Gastroesophageal sphincter (tissue), 4 donors: ENCODE data around the gene SLC1A6. TPM values are rescaled to one million over a fixed set of nuclear protein-coding genes. Genes with fewer than 3 reads are reported as not detected.

Experiments
- ATAC-seq: fragments of 150-250 bp; one replicate; pipeline ENCODE4 v1.9.1; 2016; ENCODE audit warnings: mild to moderate bottlenecking, moderate library complexity
- H3K27ac ChIP-seq, 4 donors: fragments of 200-600 bp; sonication (generic) in 3 of 4; 1 replicate in 3 of 4; 2 replicates in 1 of 4; pipeline ENCODE4 v1.5.1; 2016 to 2019
- H3K27me3 ChIP-seq: fragments of 200-600 bp; sonication (generic); one replicate; pipeline ENCODE4 v1.5.1; 2019
- H3K36me3 ChIP-seq, 2 donors: fragments of 200-600 bp; sonication (generic); one replicate each; pipeline ENCODE4 v1.5.1; 2019; ENCODE audit warnings: control low read depth in 1 of 2
- H3K4me1 ChIP-seq, 3 donors: fragments of 200-600 bp; sonication (generic); 1 replicate in 2 of 3; 2 replicates in 1 of 3; pipeline ENCODE4 v1.5.1; 2016 to 2019; ENCODE audit warnings: control low read depth in 2 of 3
- H3K4me3 ChIP-seq, 2 donors: fragments of 200-600 bp; sonication (generic); one replicate each; pipeline ENCODE4 v1.5.1; 2019; ENCODE audit warnings: mild to moderate bottlenecking in 1 of 2, moderate library complexity in 1 of 2
- H3K9me3 ChIP-seq, 3 donors: fragments of 200-600 bp; sonication (generic); one replicate each; pipeline ENCODE4 v1.5.1; 2017 to 2019; ENCODE audit warnings: control low read depth in 2 of 3
- CTCF ChIP-seq, 4 experiments: fragments of 200-600 bp in 2 of 4; fragments of 450-650 bp in 2 of 4; sonication (generic) in 1 of 4; IDR thresholded peaks; one replicate each; pipeline ENCODE4 v1.5.1; 2017 to 2019; ENCODE audit warnings: antibody characterized with exemption in 4 of 4, mild to moderate bottlenecking in 2 of 4, moderate library complexity in 2 of 4
- EP300 ChIP-seq: sonication (generic); formaldehyde crosslinking; IDR thresholded peaks from one replicate; pipeline ENCODE4 v1.6.1; 2017; ENCODE audit warnings: antibody characterized with exemption, mild to moderate bottlenecking
- POLR2A ChIP-seq, 2 donors: fragments of 450-650 bp; IDR thresholded peaks; one replicate each; pipeline ENCODE4 v1.6.1; 2017; ENCODE audit warnings: antibody characterized with exemption in 2 of 2, mild to moderate bottlenecking in 2 of 2, moderate library complexity in 1 of 2
- POLR2AphosphoS5 ChIP-seq: sonication (generic); formaldehyde crosslinking; IDR thresholded peaks from one replicate; pipeline ENCODE4 v1.6.1; 2017; ENCODE audit warnings: antibody characterized with exemption
- WGBS, 2 donors: methylation state at CpG; one replicate each; pipeline ENCODE4 v1.1.5; 2018; ENCODE audit warnings: low coverage in 1 of 2; 5-methylcytosine and 5-hydroxymethylcytosine counted together
- total RNA-seq, 4 donors: library from RNA; depleted of rRNA; stranded (reverse); fragments of >200 nt; gene quantifications; one replicate each; pipeline ENCODE4 v1.1.0, GENCODE V29; 2016

Gene SLC1A6
- total RNA-seq, 4 donors from 2014 or later: 0.23 TPM; not detected in 3

- ATAC-seq: no peak
- TF ChIP-seq CTCF (IDR thresholded peaks at IDR 0.05): no peak
- no peak for TF ChIP-seq POLR2A (IDR thresholded peaks at IDR 0.05)
- TF ChIP-seq EP300: no peak
- TF ChIP-seq POLR2AphosphoS5: no peak
- H3K27me3 ChIP-seq: peaks cover 57% of the 10 kb centered on the region
- H3K36me3 ChIP-seq: no peaks in the 10 kb centered on the region
- no peak overlapping the region for H3K27ac ChIP-seq
- no peaks in the 10 kb centered on the region for H3K4me1 ChIP-seq
- no peak overlapping the region for H3K4me3 ChIP-seq
- H3K9me3 ChIP-seq: peaks cover 0 to 6% (median 0%) of the 10 kb centered on the region in 3 donors
- 80 to 100% methylated on average over 1 of the region's 27 CpGs for WGBS, 2 donors
These were observed 7.0 kb downstream of the SLC1A6 start for GRCh38 chr19:14972676-14973075.

GRCh38 chr19:14971474-14971873 is 8.2 kb downstream of the SLC1A6 start:
- no peak for TF ChIP-seq POLR2A (IDR thresholded peaks at IDR 0.05)
- Histone ChIP-seq H3K4me3 (no peak overlapping the region), H3K27me3 (peaks cover 45% of the 10 kb centered on the region), H3K4me1 (no peaks in the 10 kb centered on the region), H3K27ac (no peak overlapping the region), H3K36me3 (no peaks in the 10 kb centered on the region), H3K9me3 (peaks cover 0 to 3% (median 0%) of the 10 kb centered on the region in 3 donors)
- WGBS, 2 donors: no CpG with 5 or more reads among the region's 7 CpGs
- ATAC-seq: no peak

GRCh38 chr19:14968247-14968646 is 11.4 kb downstream of the SLC1A6 start:
- Histone ChIP-seq H3K36me3 (no peaks in the 10 kb centered on the region), H3K27ac (no peak overlapping the region), H3K4me1 (no peaks in the 10 kb centered on the region), H3K27me3 (peaks cover 21% of the 10 kb centered on the region), H3K4me3 (no peak overlapping the region), H3K9me3 (peaks cover 0 to under 1% (median 0%) of the 10 kb centered on the region in 3 donors)
- no peak for ATAC-seq
- TF ChIP-seq POLR2A (IDR thresholded peaks at IDR 0.05) (no peak), CTCF (IDR thresholded peaks at IDR 0.05) (no peak), POLR2AphosphoS5 (no peak), EP300 (no peak)
- WGBS, 2 donors: 85 to 96% methylated on average over 4 to 12 of the region's 14 CpGs

- Histone ChIP-seq H3K27ac (no peak overlapping the region), H3K9me3 (peaks cover 0 to 49% (median 2%) of the 10 kb centered on the region in 3 donors), H3K4me1 (no peaks in the 10 kb centered on the region), H3K36me3 (no peaks in the 10 kb centered on the region), H3K27me3 (no peaks in the 10 kb centered on the region), H3K4me3 (no peak overlapping the region)
- TF ChIP-seq POLR2A (IDR thresholded peaks at IDR 0.05) (no peak), EP300 (no peak), POLR2AphosphoS5 (no peak), CTCF (IDR thresholded peaks at IDR 0.05) (no peak)
- no peak for ATAC-seq
- 91 to 93% methylated on average over 10 to 16 of the region's 24 CpGs for WGBS, 2 donors
These were observed 17.5 kb downstream of the SLC1A6 start for GRCh38 chr19:14961956-14962685.

- Histone ChIP-seq H3K27ac (no peak overlapping the region), H3K27me3 (peaks cover 21% of the 10 kb centered on the region), H3K4me3 (no peak overlapping the region), H3K4me1 (no peaks in the 10 kb centered on the region), H3K9me3 (peaks cover 0 to 62% (median 2%) of the 10 kb centered on the region in 3 donors), H3K36me3 (no peaks in the 10 kb centered on the region)
- 75 to 83% methylated on average over 1 of the region's 1 CpG for WGBS, 2 donors
- ATAC-seq: no peak
- TF ChIP-seq CTCF (IDR thresholded peaks at IDR 0.05) (no peak), EP300 (no peak), POLR2A (IDR thresholded peaks at IDR 0.05) (no peak), POLR2AphosphoS5 (no peak)
These were observed 20.4 kb downstream of the SLC1A6 start for GRCh38 chr19:14959263-14959662.
